Chondrocyte (in vitro differentiated cells): Measurements from ENCODE around the gene NFIC. TPM values are rescaled to one million over a fixed set of nuclear protein-coding genes. Genes with fewer than 3 reads are reported as not detected.

Source experiments
- DNase-seq: peaks from one replicate; pipeline ENCODE4 v3.0.0; 2021; ENCODE audit warnings: mixed read lengths, low spot score
- H3K27ac Mint-ChIP-seq: one replicate; pipeline ENCODE4 v1.8.0; 2021; ENCODE audit warnings: mild to moderate bottlenecking, moderate library complexity, mixed read lengths; ENCODE audit not compliant: unreplicated experiment
- H3K27me3 Mint-ChIP-seq: 2 replicates; pipeline ENCODE4 v1.8.0; 2021; ENCODE audit warnings: low read depth, mixed read lengths
- H3K36me3 Mint-ChIP-seq: 2 replicates; pipeline ENCODE4 v1.8.0; 2021; ENCODE audit warnings: low read depth, mixed read lengths
- H3K4me1 Mint-ChIP-seq: 2 replicates; pipeline ENCODE4 v1.8.0; 2021; ENCODE audit warnings: low read depth, mild to moderate bottlenecking, mixed read lengths
- H3K4me3 Mint-ChIP-seq: one replicate; pipeline ENCODE4 v1.8.0; 2021; ENCODE audit warnings: mild to moderate bottlenecking, moderate library complexity, mixed read lengths; ENCODE audit not compliant: unreplicated experiment
- H3K9me3 Mint-ChIP-seq: 2 replicates; pipeline ENCODE4 v1.8.0; 2021; ENCODE audit warnings: low read depth, mixed read lengths
- CTCF ChIP-seq: fragments of 200-600 bp; sonication (generic); IDR thresholded peaks from 2 replicates; pipeline ENCODE4 v1.5.0; 2021; ENCODE audit warnings: antibody characterized with exemption, mild to moderate bottlenecking, moderate library complexity
- total RNA-seq: library from RNA; stranded (reverse); gene quantifications from 3 replicates; pipeline ENCODE4 v1.2.1, GENCODE V29; 2021

The NFIC gene
- total RNA-seq, 1 donor from 2014 or later, result 81.5 TPM

GRCh38 chr19:3480383-3481091 is 114.2 kb downstream of the NFIC start, which contains the start of gene SMIM24:
Gene SMIM24 (minus strand): TSS chr19:3480525. CDS start chr19:3480463, 62 bp downstream.
- no peaks in the 10 kb centered on the region for H3K36me3 Mint-ChIP-seq

GRCh38 chr19:3481241-3482090 is 115.1 kb downstream of the NFIC start:
- Mint-ChIP-seq H3K4me1 (no peaks in the 10 kb centered on the region), H3K9me3 (no peaks in the 10 kb centered on the region), H3K36me3 (no peaks in the 10 kb centered on the region), H3K4me3 (no peak overlapping the region), H3K27me3 (peaks cover 9% of the 10 kb centered on the region), H3K27ac (no peak overlapping the region)
- no peak for TF ChIP-seq CTCF
- no peak for DNase-seq

More at GRCh38 chr19:3480383-3481091, 114.2 kb downstream of the NFIC start, which contains the start of gene SMIM24:
- H3K27me3 Mint-ChIP-seq, result peaks cover 9% of the 10 kb centered on the region
- no peaks in the 10 kb centered on the region for H3K9me3 Mint-ChIP-seq
- no peak for TF ChIP-seq CTCF
- H3K27ac Mint-ChIP-seq, result no peak within 1 kb of the TSS
- no peaks in the 10 kb centered on the region for H3K4me1 Mint-ChIP-seq
- no peak within 1 kb of the TSS for H3K4me3 Mint-ChIP-seq
- no peak for DNase-seq

GRCh38 chr19:3482507-3483225 is 116.3 kb downstream of the NFIC start:
- Mint-ChIP-seq H3K27ac (no peak overlapping the region), H3K36me3 (peaks cover 2% of the 10 kb centered on the region), H3K27me3 (peaks cover 9% of the 10 kb centered on the region), H3K4me3 (no peak overlapping the region), H3K4me1 (no peaks in the 10 kb centered on the region), H3K9me3 (peaks cover 3% of the 10 kb centered on the region)
- TF ChIP-seq CTCF, result no peak
- no peak for DNase-seq

- Mint-ChIP-seq H3K4me3 (no peak within 1 kb of the TSS), H3K9me3 (peaks cover 3% of the 10 kb centered on the region), H3K27ac (no peak within 1 kb of the TSS), H3K4me1 (no peaks in the 10 kb centered on the region), H3K27me3 (peaks cover 9% of the 10 kb centered on the region), H3K36me3 (peaks cover 2% of the 10 kb centered on the region)
- DNase-seq, result no peak
- no peak for TF ChIP-seq CTCF
These were observed 116.8 kb downstream of the NFIC start, which contains the start of gene SMIM44 for GRCh38 chr19:3483226-3483628. Gene SMIM44 (minus strand): TSS chr19:3483441. CDS start chr19:3483403, 38 bp downstream.
